ENCODE data around the gene SPATA31E1. TPM values are rescaled to one million over a fixed set of nuclear protein-coding genes. Genes with fewer than 3 reads are reported as not detected.

SPATA31E1 gene
- total RNA-seq, 1 experiment from 2014 or later, result 0.04 TPM

DNA sequence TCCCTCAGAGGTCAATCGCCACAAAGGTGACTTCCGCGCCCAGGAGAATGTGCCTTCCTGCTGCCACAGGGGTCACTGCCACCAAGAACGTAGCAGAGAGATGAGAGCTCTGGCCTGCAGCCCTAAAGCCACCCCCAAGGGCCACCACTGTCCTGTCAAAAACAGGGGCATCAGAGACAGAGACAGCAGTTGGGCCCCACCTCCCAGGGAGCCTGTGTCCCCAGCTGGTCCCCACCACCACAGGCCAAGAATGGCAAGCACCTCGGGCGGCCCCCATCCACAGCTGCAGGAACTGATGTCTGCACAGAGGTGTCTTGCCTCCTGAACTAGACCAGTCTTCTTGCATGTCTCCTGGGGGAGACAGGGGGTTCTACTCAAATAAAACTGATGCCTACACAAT lies 5.8 kb downstream of the SPATA31E1 start:
- Mint-ChIP-seq H3K4me3 (no peak overlapping the region), H3K4me1 (peaks cover 3% of the 10 kb centered on the region), H3K36me3 (no peaks in the 10 kb centered on the region), H3K27ac (no peak overlapping the region), H3K27me3 (ENCODE audit: low read depth) (no peaks in the 10 kb centered on the region; the same call in 1 of the 2 replicates), H3K9me3 (no peaks in the 10 kb centered on the region)
- ATAC-seq, result no peak
- no peak for DNase-seq (ENCODE audit: low spot score)
- POLR2A ChIA-PET, result no interaction called here
- no peak for TF ChIP-seq ESRRA (CRISPR knock-in tag; IDR thresholded peaks at IDR 0.05; ENCODE audit: borderline replicate concordance)
- TF ChIP-seq STAT6 (CRISPR knock-in tag; conservative IDR thresholded peaks at IDR 0.05; ENCODE audit: low read depth), result no peak
- no peak for TF ChIP-seq SMAD3 (CRISPR knock-in tag; IDR thresholded peaks at IDR 0.05; ENCODE audit: borderline replicate concordance)
- no peak for TF ChIP-seq FOXK1 (CRISPR knock-in tag; IDR thresholded peaks at IDR 0.05)
- no peak for TF ChIP-seq ZNF263 (CRISPR knock-in tag; IDR thresholded peaks at IDR 0.05; ENCODE audit: low read depth)
- TF ChIP-seq TCF7 (CRISPR knock-in tag; IDR thresholded peaks at IDR 0.05; ENCODE audit: low read depth), result no peak
- no peak for TF ChIP-seq ATF1 (CRISPR knock-in tag; IDR thresholded peaks at IDR 0.05)
- TF ChIP-seq MAX (CRISPR knock-in tag; IDR thresholded peaks at IDR 0.05), result no peak
- TF ChIP-seq ATF3 (CRISPR knock-in tag; conservative IDR thresholded peaks at IDR 0.05), result no peak
- no peak for TF ChIP-seq TEAD4 (CRISPR knock-in tag; IDR thresholded peaks at IDR 0.05)
- CTCF ChIA-PET, result no interaction called here

GRCh38 chr9:87889065-87889881 lies 6.6 kb downstream of the SPATA31E1 start:
- Mint-ChIP-seq H3K4me1 (no peaks in the 10 kb centered on the region), H3K27me3 (ENCODE audit: low read depth) (no peaks in the 10 kb centered on the region; the same call in 1 of the 2 replicates), H3K36me3 (no peaks in the 10 kb centered on the region), H3K9me3 (no peaks in the 10 kb centered on the region), H3K4me3 (no peak overlapping the region), H3K27ac (no peak overlapping the region)
- DNase-seq (ENCODE audit: low spot score) (no peak), ATAC-seq (no peak)
- TF ChIP-seq AR (CRISPR knock-in tag; IDR thresholded peaks at IDR 0.05), result no peak
- TF ChIP-seq CBFB (CRISPR knock-in tag; IDR thresholded peaks at IDR 0.05; ENCODE audit: low read depth), result no peak
- TF ChIP-seq ATF2 (CRISPR knock-in tag; IDR thresholded peaks at IDR 0.05; ENCODE audit: borderline replicate concordance, low read depth), result no peak
- no peak for TF ChIP-seq FOXK1 (CRISPR knock-in tag; IDR thresholded peaks at IDR 0.05)
- TF ChIP-seq ZNF121 (CRISPR knock-in tag; IDR thresholded peaks at IDR 0.05), result no peak
- TF ChIP-seq JAZF1 (CRISPR knock-in tag; IDR thresholded peaks at IDR 0.05), result no peak
- TF ChIP-seq, protein P1, sequence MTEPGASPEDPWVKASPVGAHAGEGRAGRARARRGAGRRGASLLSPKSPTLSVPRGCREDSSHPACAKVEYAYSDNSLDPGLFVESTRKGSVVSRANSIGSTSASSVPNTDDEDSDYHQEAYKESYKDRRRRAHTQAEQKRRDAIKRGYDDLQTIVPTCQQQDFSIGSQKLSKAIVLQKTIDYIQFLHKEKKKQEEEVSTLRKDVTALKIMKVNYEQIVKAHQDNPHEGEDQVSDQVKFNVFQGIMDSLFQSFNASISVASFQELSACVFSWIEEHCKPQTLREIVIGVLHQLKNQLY (CRISPR knock-in tag; IDR thresholded peaks at IDR 0.05), result no peak
- no peak for TF ChIP-seq OVOL2 (CRISPR knock-in tag; IDR thresholded peaks at IDR 0.05; ENCODE audit: borderline replicate concordance)
- TF ChIP-seq CREB1 (CRISPR knock-in tag; IDR thresholded peaks at IDR 0.05), result no peak
- TF ChIP-seq, protein P2, sequence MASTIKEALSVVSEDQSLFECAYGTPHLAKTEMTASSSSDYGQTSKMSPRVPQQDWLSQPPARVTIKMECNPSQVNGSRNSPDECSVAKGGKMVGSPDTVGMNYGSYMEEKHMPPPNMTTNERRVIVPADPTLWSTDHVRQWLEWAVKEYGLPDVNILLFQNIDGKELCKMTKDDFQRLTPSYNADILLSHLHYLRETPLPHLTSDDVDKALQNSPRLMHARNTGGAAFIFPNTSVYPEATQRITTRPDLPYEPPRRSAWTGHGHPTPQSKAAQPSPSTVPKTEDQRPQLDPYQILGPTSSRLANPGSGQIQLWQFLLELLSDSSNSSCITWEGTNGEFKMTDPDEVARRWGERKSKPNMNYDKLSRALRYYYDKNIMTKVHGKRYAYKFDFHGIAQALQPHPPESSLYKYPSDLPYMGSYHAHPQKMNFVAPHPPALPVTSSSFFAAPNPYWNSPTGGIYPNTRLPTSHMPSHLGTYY (CRISPR knock-in tag; IDR thresholded peaks at IDR 0.05), result no peak
- POLR2A ChIA-PET, result no interaction called here
- CTCF ChIA-PET, result no interaction called here

All from WTC11 (cell line).